HepG2 (cell line): ENCODE data around the gene CNOT8. TPM values are rescaled to one million over a fixed set of nuclear protein-coding genes. Genes with fewer than 3 reads are reported as not detected.
A peak's percentile ranks its signal among the peaks of the same experiment; 100 is the strongest.

Experiments used
- ATF7-NPFF ChIP-seq: sonication (generic); formaldehyde crosslinking; IDR thresholded peaks from 2 replicates; pipeline ENCODE4 v1.8.1; 2023; ENCODE audit warnings: mild to moderate bottlenecking, low read depth, missing genetic modification reagents, moderate library complexity
- CCAR2 ChIP-seq: fragments of 200-400 bp; formaldehyde crosslinking; optimal IDR thresholded peaks from 2 replicates; pipeline ENCODE3; 2018; ENCODE audit warnings: low read depth, mild to moderate bottlenecking, low read length, moderate library complexity
- CHCHD3 ChIP-seq: sonication (generic); formaldehyde crosslinking; IDR thresholded peaks from 2 replicates; pipeline ENCODE4 v1.8.0; 2022; ENCODE audit warnings: mild to moderate bottlenecking, missing genetic modification reagents, moderate library complexity
- E2F1 ChIP-seq: sonication (generic); formaldehyde crosslinking; IDR thresholded peaks from 2 replicates; pipeline ENCODE4 v1.5.0; 2020; ENCODE audit warnings: missing genetic modification reagents
- FOSL2 ChIP-seq: sonication (generic); formaldehyde crosslinking; IDR thresholded peaks from 2 replicates; pipeline ENCODE4 v1.4.0; 2020; ENCODE audit warnings: missing genetic modification reagents
- FUBP1 ChIP-seq: sonication (generic); formaldehyde crosslinking; IDR thresholded peaks from 2 replicates; pipeline ENCODE4 v1.5.1; 2020; ENCODE audit warnings: missing genetic modification reagents, mild to moderate bottlenecking, borderline replicate concordance
- HDAC2 ChIP-seq: sonication (generic); formaldehyde crosslinking; IDR thresholded peaks from 2 replicates; pipeline ENCODE4 v1.4.0; 2020; ENCODE audit warnings: missing genetic modification reagents
- HES4 ChIP-seq: sonication (generic); formaldehyde crosslinking; IDR thresholded peaks from 2 replicates; pipeline ENCODE4 v1.9.0; 2021; ENCODE audit warnings: mild to moderate bottlenecking, missing genetic modification reagents, borderline replicate concordance
- HMGA1 ChIP-seq: sonication (generic); formaldehyde crosslinking; conservative IDR thresholded peaks from 2 replicates; pipeline ENCODE4 v1.4.0; 2020; ENCODE audit warnings: missing genetic modification reagents
- IKZF5 ChIP-seq: IDR thresholded peaks from 2 replicates; pipeline ENCODE4 v1.6.1; 2018; ENCODE audit warnings: missing genetic modification reagents, mild to moderate bottlenecking, missing compliant biosample characterization
- MAFK ChIP-seq, 2 experiments: IDR thresholded peaks in 1 of 2; conservative IDR thresholded peaks in 1 of 2; 2 replicates each; pipeline ENCODE4 v1.6.1; 2011; ENCODE audit warnings: improper control_type of control experiment in 2 of 2, low read length in 2 of 2
- NFKB2 ChIP-seq: sonication (generic); formaldehyde crosslinking; IDR thresholded peaks from 2 replicates; pipeline ENCODE4 v1.4.0; 2020; ENCODE audit warnings: missing genetic modification reagents, borderline replicate concordance
- SOX5 ChIP-seq: IDR thresholded peaks from 2 replicates; pipeline ENCODE4 v1.6.1; 2016; ENCODE audit warnings: borderline replicate concordance
- YEATS2 ChIP-seq: sonication (generic); formaldehyde crosslinking; IDR thresholded peaks from 2 replicates; pipeline ENCODE4 v1.4.0; 2020; ENCODE audit warnings: missing genetic modification reagents, borderline replicate concordance
- ZFAT ChIP-seq: sonication (generic); formaldehyde crosslinking; conservative IDR thresholded peaks from 2 replicates; pipeline ENCODE4 v1.8.1; 2023; ENCODE audit warnings: missing genetic modification reagents, inconsistent platforms
- ZNF263 ChIP-seq: sonication (generic); formaldehyde crosslinking; IDR thresholded peaks from 2 replicates; pipeline ENCODE4 v1.4.0; 2020; ENCODE audit warnings: missing genetic modification reagents
- ZNF337 ChIP-seq: sonication (generic); formaldehyde crosslinking; IDR thresholded peaks from 2 replicates; pipeline ENCODE4 v1.5.1; 2020; ENCODE audit warnings: missing genetic modification reagents, low read depth, mild to moderate bottlenecking, borderline replicate concordance
- ZNF33A ChIP-seq: sonication (generic); formaldehyde crosslinking; IDR thresholded peaks from 2 replicates; pipeline ENCODE4 v1.5.1; 2020; ENCODE audit warnings: missing genetic modification reagents, mild to moderate bottlenecking, moderate library complexity, borderline replicate concordance
- ZNF558 ChIP-seq: sonication (generic); formaldehyde crosslinking; IDR thresholded peaks from 2 replicates; pipeline ENCODE4 v1.9.0; 2022; ENCODE audit warnings: mild to moderate bottlenecking, missing genetic modification reagents, borderline replicate concordance
- ZNF580 ChIP-seq: IDR thresholded peaks from 2 replicates; pipeline ENCODE4 v1.6.1; 2016; ENCODE audit warnings: low read depth, borderline replicate concordance
- ZNF720 ChIP-seq: sonication (generic); formaldehyde crosslinking; IDR thresholded peaks from 2 replicates; pipeline ENCODE4 v1.4.0; 2020; ENCODE audit warnings: missing genetic modification reagents
- polyA plus RNA-seq, 8 experiments: library from polyadenylated mRNA; depleted of rRNA in 3 of 8; stranded (reverse) in 7 of 8; unstranded in 1 of 8; fragments of >200 nt; fragmentation: Illumina TruSeq in 4 of 8; extraction: Trizol in 4 of 8; gene quantifications; 2 replicates each; pipeline versions ENCODE4 v1.2.1 to v1.2.3, GENCODE V29; 2011 to 2016; ENCODE audit warnings: low read depth in 4 of 8, missing spikeins in 1 of 8, mixed read lengths in 1 of 8; ENCODE audit not compliant: insufficient read depth in 1 of 8
- total RNA-seq, 5 experiments: library from RNA; depleted of rRNA; stranded (reverse); fragments of >200 nt; fragmentation: Illumina TruSeq; extraction: Trizol; gene quantifications; 2 replicates each; pipeline ENCODE4 v1.2.3, GENCODE V29; 2016; ENCODE audit warnings: low read depth in 1 of 5
- TF ChIP-seq, protein P1 (sequence below), 2 experiments: sonication (generic) in 1 of 2; formaldehyde crosslinking in 1 of 2; IDR thresholded peaks; 2 replicates each; pipeline versions ENCODE4 v1.4.0 to v1.6.1; 2018 to 2020; ENCODE audit warnings: missing genetic modification reagents in 2 of 2, borderline replicate concordance in 1 of 2, low read depth in 1 of 2, mild to moderate bottlenecking in 1 of 2, missing biosample characterization in 1 of 2

CNOT8 gene
- total and polyA plus RNA-seq, 2 of the 13 experiments (the other 11 are each of a cell fraction or from before 2014, with no cell fraction given) = 37.1 to 74.9 TPM

- TF ChIP-seq ZNF580 (CRISPR knock-in tag) = no peak
- TF ChIP-seq CCAR2 = no peak
- no peak for TF ChIP-seq ZNF33A (CRISPR knock-in tag)
- TF ChIP-seq NFKB2 (CRISPR knock-in tag) = no peak
- no peak for TF ChIP-seq ZNF263 (CRISPR knock-in tag)
- TF ChIP-seq CHCHD3 (CRISPR knock-in tag) = no peak
- peak; percentile 96 for TF ChIP-seq HDAC2 (CRISPR knock-in tag)
- peak; percentile 93 for TF ChIP-seq SOX5
- no peak for TF ChIP-seq FUBP1
- no peak; the same call in 1 of the 2 replicates for TF ChIP-seq ATF7-NPFF (CRISPR knock-in tag)
- TF ChIP-seq, protein P1, sequence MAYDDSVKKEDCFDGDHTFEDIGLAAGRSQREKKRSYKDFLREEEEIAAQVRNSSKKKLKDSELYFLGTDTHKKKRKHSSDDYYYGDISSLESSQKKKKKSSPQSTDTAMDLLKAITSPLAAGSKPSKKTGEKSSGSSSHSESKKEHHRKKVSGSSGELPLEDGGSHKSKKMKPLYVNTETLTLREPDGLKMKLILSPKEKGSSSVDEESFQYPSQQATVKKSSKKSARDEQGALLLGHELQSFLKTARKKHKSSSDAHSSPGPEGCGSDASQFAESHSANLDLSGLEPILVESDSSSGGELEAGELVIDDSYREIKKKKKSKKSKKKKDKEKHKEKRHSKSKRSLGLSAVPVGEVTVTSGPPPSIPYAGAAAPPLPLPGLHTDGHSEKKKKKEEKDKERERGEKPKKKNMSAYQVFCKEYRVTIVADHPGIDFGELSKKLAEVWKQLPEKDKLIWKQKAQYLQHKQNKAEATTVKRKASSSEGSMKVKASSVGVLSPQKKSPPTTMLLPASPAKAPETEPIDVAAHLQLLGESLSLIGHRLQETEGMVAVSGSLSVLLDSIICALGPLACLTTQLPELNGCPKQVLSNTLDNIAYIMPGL (CRISPR knock-in tag; IDR thresholded peaks at IDR 0.05; ENCODE audit: borderline replicate concordance in 1 of 2, low read depth in 1 of 2) = no peak
- no peak for TF ChIP-seq ZNF337
- no peak for TF ChIP-seq ZNF720 (CRISPR knock-in tag)
- TF ChIP-seq FOSL2 = peak; percentile 63
- no peak for TF ChIP-seq HES4 (CRISPR knock-in tag)
- no peak for TF ChIP-seq E2F1 (CRISPR knock-in tag)
- TF ChIP-seq HMGA1 (CRISPR knock-in tag) = no peak
- TF ChIP-seq ZFAT (CRISPR knock-in tag) = no peak
- TF ChIP-seq ZNF558 = peak; percentile 60; the same call in 1 of the 2 replicates
- TF ChIP-seq MAFK (conservative IDR thresholded peaks at IDR 0.05 in 1 of 2, IDR thresholded peaks at IDR 0.05 in 1 of 2; ENCODE audit: low read length in 2 of 2) = peak; percentile 96
- no peak for TF ChIP-seq YEATS2
- peak; percentile 89 for TF ChIP-seq IKZF5 (CRISPR knock-in tag)
Measured at GRCh38 chr5:154842689-154843530, 15.5 kb upstream of the CNOT8 start (continued).
